K562 (cell line): ENCODE results near the gene SLC25A26. TPM values are rescaled to one million over a fixed set of nuclear protein-coding genes. Genes with fewer than 3 reads are reported as not detected.

Experiments
- ELF2 ChIP-seq: fragments of 250-450 bp; sonication (Bioruptor Pico); IDR thresholded peaks from 2 replicates; pipeline ENCODE4 v1.5.0; 2021; ENCODE audit warnings: mild to moderate bottlenecking
- EP400 ChIP-seq: fragments of 450-650 bp; IDR thresholded peaks from 2 replicates; pipeline ENCODE4 v1.6.1; 2017; ENCODE audit warnings: antibody characterized with exemption, mild to moderate bottlenecking, moderate library complexity
- FOXK1 ChIP-seq: sonication (generic); formaldehyde crosslinking; IDR thresholded peaks from 2 replicates; pipeline ENCODE4 v1.8.0; 2022; ENCODE audit warnings: missing genetic modification reagents, mild to moderate bottlenecking, borderline replicate concordance
- SLC30A9 ChIP-seq: fragments of 250-450 bp; sonication (Bioruptor Pico); IDR thresholded peaks from 2 replicates; pipeline ENCODE4 v1.8.0; 2022; ENCODE audit warnings: mild to moderate bottlenecking, moderate library complexity
- TRIM24 ChIP-seq, 2 experiments: fragments of 450-650 bp; IDR thresholded peaks; 2 replicates each; pipeline ENCODE4 v1.6.1; 2016
- polyA plus RNA-seq, 8 experiments: library from polyadenylated mRNA; depleted of rRNA in 4 of 8; stranded (reverse) in 5 of 8; unstranded in 3 of 8; fragments of >200 nt; fragmentation: Nextera tagmentation in 2 of 8; fragmentation: Illumina TruSeq in 1 of 8; extraction: Ambion mirVana in 2 of 8; extraction: Trizol in 1 of 8; gene quantifications; 2 replicates each; pipeline versions ENCODE4 v1.2.1 to v1.2.3, GENCODE V29; 2011 to 2014; ENCODE audit warnings: inconsistent platforms in 1 of 8, missing spikeins in 1 of 8
- total RNA-seq, 7 experiments: library from RNA; depleted of rRNA in 6 of 7; stranded (reverse); fragments of >200 nt in 6 of 7; fragmentation: Illumina TruSeq in 2 of 7; extraction: Trizol in 2 of 7; gene quantifications; 2 replicates each; pipeline versions ENCODE4 v1.2.1 to v1.2.3, GENCODE V29; 2011 to 2021; ENCODE audit warnings: low replicate concordance in 1 of 7
- TF ChIP-seq, protein P1 (sequence below): fragments of 200-600 bp; sonication (generic); IDR thresholded peaks from one replicate; pipeline ENCODE4 v1.6.1; 2012; ENCODE audit warnings: mild to moderate bottlenecking, low read depth, low read length, inconsistent platforms
- TF ChIP-seq, protein P2 (sequence below): fragments of 450-650 bp; formaldehyde crosslinking; IDR thresholded peaks from 2 replicates; pipeline ENCODE4 v1.4.0; 2020; ENCODE audit warnings: mild to moderate bottlenecking, moderate library complexity
- TF ChIP-seq, protein P3 (sequence below): fragments of 250-450 bp; sonication (Bioruptor Pico); IDR thresholded peaks from 2 replicates; pipeline ENCODE4 v1.6.1; 2021; ENCODE audit warnings: mild to moderate bottlenecking
- TF ChIP-seq, protein P4 (sequence below): IDR thresholded peaks from 2 replicates; pipeline ENCODE4 v1.6.1; 2011; ENCODE audit not compliant: insufficient read length; ENCODE audit errors: extremely low read depth
- TF ChIP-seq, protein P5 (sequence below): fragments of 450-650 bp; IDR thresholded peaks from 2 replicates; pipeline ENCODE4 v1.6.1; 2016; ENCODE audit warnings: mild to moderate bottlenecking

Gene SLC25A26
- total and polyA plus RNA-seq, 9 of the 15 experiments (the other 6 are each of a cell fraction or from before 2014, with no cell fraction given), result 7.2 to 29.1 (median 12.6) TPM

DNA sequence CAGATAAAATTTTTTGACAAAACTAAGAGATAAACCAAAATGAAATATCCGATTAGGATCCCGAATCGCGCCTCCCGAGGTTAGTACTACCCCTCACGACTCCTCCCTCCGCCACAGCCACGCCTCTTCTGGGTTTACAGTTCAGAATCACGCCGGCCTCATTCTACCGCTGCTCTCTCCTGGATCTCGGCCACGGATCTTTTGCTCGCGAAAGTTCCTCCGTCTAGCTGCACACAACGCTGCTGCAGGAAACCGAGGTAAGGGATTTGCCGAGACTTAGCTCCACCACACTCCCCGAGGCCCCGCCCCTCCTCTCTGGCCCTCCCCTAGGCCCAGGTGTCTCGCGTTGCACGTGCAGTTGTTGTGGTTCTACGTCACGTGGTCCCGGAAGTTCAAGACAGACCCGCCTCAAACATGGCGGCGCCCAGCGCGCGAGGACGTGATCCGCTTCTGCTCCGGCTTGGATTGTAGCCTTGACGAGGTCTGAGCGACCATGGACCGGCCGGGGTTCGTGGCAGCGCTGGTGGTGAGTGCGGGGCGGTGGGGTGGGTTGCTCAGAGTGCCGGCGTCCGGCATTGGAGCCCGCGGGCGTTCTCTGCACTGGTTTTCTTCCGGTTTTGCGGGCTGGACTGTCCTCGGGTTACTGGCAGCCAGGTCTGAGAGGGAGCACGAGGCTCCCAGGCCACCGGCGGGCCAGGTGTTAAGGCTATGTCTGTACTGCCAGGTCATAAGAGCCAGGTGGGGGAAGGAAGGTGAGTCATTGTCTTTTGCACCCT is at the start of gene SLC25A26 (continued):
- TF ChIP-seq, protein P1, sequence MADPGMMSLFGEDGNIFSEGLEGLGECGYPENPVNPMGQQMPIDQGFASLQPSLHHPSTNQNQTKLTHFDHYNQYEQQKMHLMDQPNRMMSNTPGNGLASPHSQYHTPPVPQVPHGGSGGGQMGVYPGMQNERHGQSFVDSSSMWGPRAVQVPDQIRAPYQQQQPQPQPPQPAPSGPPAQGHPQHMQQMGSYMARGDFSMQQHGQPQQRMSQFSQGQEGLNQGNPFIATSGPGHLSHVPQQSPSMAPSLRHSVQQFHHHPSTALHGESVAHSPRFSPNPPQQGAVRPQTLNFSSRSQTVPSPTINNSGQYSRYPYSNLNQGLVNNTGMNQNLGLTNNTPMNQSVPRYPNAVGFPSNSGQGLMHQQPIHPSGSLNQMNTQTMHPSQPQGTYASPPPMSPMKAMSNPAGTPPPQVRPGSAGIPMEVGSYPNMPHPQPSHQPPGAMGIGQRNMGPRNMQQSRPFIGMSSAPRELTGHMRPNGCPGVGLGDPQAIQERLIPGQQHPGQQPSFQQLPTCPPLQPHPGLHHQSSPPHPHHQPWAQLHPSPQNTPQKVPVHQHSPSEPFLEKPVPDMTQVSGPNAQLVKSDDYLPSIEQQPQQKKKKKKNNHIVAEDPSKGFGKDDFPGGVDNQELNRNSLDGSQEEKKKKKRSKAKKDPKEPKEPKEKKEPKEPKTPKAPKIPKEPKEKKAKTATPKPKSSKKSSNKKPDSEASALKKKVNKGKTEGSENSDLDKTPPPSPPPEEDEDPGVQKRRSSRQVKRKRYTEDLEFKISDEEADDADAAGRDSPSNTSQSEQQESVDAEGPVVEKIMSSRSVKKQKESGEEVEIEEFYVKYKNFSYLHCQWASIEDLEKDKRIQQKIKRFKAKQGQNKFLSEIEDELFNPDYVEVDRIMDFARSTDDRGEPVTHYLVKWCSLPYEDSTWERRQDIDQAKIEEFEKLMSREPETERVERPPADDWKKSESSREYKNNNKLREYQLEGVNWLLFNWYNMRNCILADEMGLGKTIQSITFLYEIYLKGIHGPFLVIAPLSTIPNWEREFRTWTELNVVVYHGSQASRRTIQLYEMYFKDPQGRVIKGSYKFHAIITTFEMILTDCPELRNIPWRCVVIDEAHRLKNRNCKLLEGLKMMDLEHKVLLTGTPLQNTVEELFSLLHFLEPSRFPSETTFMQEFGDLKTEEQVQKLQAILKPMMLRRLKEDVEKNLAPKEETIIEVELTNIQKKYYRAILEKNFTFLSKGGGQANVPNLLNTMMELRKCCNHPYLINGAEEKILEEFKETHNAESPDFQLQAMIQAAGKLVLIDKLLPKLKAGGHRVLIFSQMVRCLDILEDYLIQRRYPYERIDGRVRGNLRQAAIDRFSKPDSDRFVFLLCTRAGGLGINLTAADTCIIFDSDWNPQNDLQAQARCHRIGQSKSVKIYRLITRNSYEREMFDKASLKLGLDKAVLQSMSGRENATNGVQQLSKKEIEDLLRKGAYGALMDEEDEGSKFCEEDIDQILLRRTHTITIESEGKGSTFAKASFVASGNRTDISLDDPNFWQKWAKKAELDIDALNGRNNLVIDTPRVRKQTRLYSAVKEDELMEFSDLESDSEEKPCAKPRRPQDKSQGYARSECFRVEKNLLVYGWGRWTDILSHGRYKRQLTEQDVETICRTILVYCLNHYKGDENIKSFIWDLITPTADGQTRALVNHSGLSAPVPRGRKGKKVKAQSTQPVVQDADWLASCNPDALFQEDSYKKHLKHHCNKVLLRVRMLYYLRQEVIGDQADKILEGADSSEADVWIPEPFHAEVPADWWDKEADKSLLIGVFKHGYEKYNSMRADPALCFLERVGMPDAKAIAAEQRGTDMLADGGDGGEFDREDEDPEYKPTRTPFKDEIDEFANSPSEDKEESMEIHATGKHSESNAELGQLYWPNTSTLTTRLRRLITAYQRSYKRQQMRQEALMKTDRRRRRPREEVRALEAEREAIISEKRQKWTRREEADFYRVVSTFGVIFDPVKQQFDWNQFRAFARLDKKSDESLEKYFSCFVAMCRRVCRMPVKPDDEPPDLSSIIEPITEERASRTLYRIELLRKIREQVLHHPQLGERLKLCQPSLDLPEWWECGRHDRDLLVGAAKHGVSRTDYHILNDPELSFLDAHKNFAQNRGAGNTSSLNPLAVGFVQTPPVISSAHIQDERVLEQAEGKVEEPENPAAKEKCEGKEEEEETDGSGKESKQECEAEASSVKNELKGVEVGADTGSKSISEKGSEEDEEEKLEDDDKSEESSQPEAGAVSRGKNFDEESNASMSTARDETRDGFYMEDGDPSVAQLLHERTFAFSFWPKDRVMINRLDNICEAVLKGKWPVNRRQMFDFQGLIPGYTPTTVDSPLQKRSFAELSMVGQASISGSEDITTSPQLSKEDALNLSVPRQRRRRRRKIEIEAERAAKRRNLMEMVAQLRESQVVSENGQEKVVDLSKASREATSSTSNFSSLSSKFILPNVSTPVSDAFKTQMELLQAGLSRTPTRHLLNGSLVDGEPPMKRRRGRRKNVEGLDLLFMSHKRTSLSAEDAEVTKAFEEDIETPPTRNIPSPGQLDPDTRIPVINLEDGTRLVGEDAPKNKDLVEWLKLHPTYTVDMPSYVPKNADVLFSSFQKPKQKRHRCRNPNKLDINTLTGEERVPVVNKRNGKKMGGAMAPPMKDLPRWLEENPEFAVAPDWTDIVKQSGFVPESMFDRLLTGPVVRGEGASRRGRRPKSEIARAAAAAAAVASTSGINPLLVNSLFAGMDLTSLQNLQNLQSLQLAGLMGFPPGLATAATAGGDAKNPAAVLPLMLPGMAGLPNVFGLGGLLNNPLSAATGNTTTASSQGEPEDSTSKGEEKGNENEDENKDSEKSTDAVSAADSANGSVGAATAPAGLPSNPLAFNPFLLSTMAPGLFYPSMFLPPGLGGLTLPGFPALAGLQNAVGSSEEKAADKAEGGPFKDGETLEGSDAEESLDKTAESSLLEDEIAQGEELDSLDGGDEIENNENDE, result no peak
- TF ChIP-seq EP400, result peak; percentile 87
- peak; percentile 83 for TF ChIP-seq ELF2 (CRISPR knock-in tag)
- TF ChIP-seq, protein P2, sequence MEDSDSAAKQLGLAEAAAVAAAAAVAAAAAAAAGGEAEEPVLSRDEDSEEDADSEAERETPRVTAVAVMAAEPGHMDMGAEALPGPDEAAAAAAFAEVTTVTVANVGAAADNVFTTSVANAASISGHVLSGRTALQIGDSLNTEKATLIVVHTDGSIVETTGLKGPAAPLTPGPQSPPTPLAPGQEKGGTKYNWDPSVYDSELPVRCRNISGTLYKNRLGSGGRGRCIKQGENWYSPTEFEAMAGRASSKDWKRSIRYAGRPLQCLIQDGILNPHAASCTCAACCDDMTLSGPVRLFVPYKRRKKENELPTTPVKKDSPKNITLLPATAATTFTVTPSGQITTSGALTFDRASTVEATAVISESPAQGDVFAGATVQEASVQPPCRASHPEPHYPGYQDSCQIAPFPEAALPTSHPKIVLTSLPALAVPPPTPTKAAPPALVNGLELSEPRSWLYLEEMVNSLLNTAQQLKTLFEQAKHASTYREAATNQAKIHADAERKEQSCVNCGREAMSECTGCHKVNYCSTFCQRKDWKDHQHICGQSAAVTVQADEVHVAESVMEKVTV, result no peak
- TF ChIP-seq, protein P3, sequence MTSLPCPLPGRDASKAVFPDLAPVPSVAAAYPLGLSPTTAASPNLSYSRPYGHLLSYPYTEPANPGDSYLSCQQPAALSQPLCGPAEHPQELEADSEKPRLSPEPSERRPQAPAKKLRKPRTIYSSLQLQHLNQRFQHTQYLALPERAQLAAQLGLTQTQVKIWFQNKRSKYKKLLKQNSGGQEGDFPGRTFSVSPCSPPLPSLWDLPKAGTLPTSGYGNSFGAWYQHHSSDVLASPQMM (CRISPR knock-in tag), result no peak
- TF ChIP-seq, protein P4, sequence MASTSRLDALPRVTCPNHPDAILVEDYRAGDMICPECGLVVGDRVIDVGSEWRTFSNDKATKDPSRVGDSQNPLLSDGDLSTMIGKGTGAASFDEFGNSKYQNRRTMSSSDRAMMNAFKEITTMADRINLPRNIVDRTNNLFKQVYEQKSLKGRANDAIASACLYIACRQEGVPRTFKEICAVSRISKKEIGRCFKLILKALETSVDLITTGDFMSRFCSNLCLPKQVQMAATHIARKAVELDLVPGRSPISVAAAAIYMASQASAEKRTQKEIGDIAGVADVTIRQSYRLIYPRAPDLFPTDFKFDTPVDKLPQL, result no peak
- no peak for TF ChIP-seq SLC30A9
- TF ChIP-seq, protein P5, sequence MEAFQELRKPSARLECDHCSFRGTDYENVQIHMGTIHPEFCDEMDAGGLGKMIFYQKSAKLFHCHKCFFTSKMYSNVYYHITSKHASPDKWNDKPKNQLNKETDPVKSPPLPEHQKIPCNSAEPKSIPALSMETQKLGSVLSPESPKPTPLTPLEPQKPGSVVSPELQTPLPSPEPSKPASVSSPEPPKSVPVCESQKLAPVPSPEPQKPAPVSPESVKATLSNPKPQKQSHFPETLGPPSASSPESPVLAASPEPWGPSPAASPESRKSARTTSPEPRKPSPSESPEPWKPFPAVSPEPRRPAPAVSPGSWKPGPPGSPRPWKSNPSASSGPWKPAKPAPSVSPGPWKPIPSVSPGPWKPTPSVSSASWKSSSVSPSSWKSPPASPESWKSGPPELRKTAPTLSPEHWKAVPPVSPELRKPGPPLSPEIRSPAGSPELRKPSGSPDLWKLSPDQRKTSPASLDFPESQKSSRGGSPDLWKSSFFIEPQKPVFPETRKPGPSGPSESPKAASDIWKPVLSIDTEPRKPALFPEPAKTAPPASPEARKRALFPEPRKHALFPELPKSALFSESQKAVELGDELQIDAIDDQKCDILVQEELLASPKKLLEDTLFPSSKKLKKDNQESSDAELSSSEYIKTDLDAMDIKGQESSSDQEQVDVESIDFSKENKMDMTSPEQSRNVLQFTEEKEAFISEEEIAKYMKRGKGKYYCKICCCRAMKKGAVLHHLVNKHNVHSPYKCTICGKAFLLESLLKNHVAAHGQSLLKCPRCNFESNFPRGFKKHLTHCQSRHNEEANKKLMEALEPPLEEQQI, result no peak
- TF ChIP-seq FOXK1 (CRISPR knock-in tag), result peak; percentile 71; the same call in 1 of the 2 replicates
- no peak for TF ChIP-seq TRIM24 (IDR thresholded peaks at IDR 0.05)
